GM18873 (cell line): ENCODE results near the gene TKTL1.

Experiments used
- ATAC-seq: cut with Tn5 transposase; IDR thresholded peaks from one replicate; pipeline ENCODE4 v1.9.1; 2021; ENCODE audit warnings: mild to moderate bottlenecking, moderate library complexity, moderate number of reproducible peaks; ENCODE audit not compliant: unreplicated experiment, low FRiP score

Gene TKTL1

GRCh38 chrX:154373340-154374306 is 78.0 kb downstream of the TKTL1 start:
- ATAC-seq: no peak

GRCh38 chrX:154374313-154375155 is 78.9 kb downstream of the TKTL1 start, which contains the start of gene FLNA:
Gene FLNA (minus strand): TSS chrX:154374634. CDS start chrX:154371245, 3,389 bp downstream.
- no peak for ATAC-seq

- no peak for ATAC-seq
Observed at GRCh38 chrX:154375156-154375504, 79.5 kb downstream of the TKTL1 start.

GRCh38 chrX:154376774-154377173 is 81.2 kb downstream of the TKTL1 start:
- no peak for ATAC-seq

- no peak for ATAC-seq
Observed at GRCh38 chrX:154378059-154378798, 82.6 kb downstream of the TKTL1 start.

- ATAC-seq: peak; percentile 82
Observed at GRCh38 chrX:154378799-154379568, 83.4 kb downstream of the TKTL1 start, which contains the start of gene EMD. Gene EMD (plus strand): TSS chrX:154379295. CDS start chrX:154379485, 190 bp downstream.

GRCh38 chrX:154379569-154379951 is 84.0 kb downstream of the TKTL1 start:
- ATAC-seq: peak; percentile 1
